Hepatocyte (in vitro differentiated cells): ENCODE data around the gene CD8B2. TPM values are rescaled to one million over a fixed set of nuclear protein-coding genes. Genes with fewer than 3 reads are reported as not detected.

Source experiments
- DNase-seq: peaks from one replicate; pipeline ENCODE4 v3.0.0-alpha.2; 2016; ENCODE audit warnings: low spot score
- H2AFZ ChIP-seq: fragments of 200-600 bp; sonication (generic); 2 replicates; pipeline ENCODE4 v1.6.0; 2016; ENCODE audit warnings: antibody characterized with exemption, mild to moderate bottlenecking
- H3K27ac ChIP-seq: fragments of 200-600 bp; sonication (generic); 2 replicates; pipeline ENCODE4 v1.5.1; 2016; ENCODE audit warnings: mild to moderate bottlenecking
- H3K27me3 ChIP-seq: fragments of 200-600 bp; sonication (generic); 2 replicates; pipeline ENCODE4 v1.6.1; 2016
- H3K36me3 ChIP-seq: fragments of 200-600 bp; sonication (generic); replicated peaks from 2 replicates; pipeline ENCODE4 v1.5.1; 2016; ENCODE audit warnings: low read depth; ENCODE audit not compliant: insufficient read depth
- H3K4me1 ChIP-seq: fragments of 200-600 bp; sonication (generic); 2 replicates; pipeline ENCODE4 v1.5.1; 2016; ENCODE audit warnings: mild to moderate bottlenecking, moderate library complexity; ENCODE audit not compliant: insufficient read depth
- H3K4me2 ChIP-seq: fragments of 200-600 bp; sonication (generic); 2 replicates; pipeline ENCODE4 v1.6.0; 2016
- H3K4me3 ChIP-seq: fragments of 200-600 bp; sonication (generic); 2 replicates; pipeline ENCODE4 v1.5.1; 2016; ENCODE audit warnings: mild to moderate bottlenecking
- H3K79me2 ChIP-seq: fragments of 200-600 bp; sonication (generic); 2 replicates; pipeline ENCODE4 v1.6.0; 2017; ENCODE audit warnings: mild to moderate bottlenecking
- H3K9me2 ChIP-seq: fragments of 200-600 bp; sonication (generic); replicated peaks from 2 replicates; pipeline ENCODE4 v1.6.0; 2017; ENCODE audit warnings: mild to moderate bottlenecking; ENCODE audit not compliant: insufficient read depth
- H3K9me3 ChIP-seq: fragments of 200-600 bp; sonication (generic); 2 replicates; pipeline ENCODE4 v1.5.1; 2016; ENCODE audit warnings: low read depth, mild to moderate bottlenecking
- H4K20me1 ChIP-seq: fragments of 200-600 bp; sonication (generic); 2 replicates; pipeline ENCODE4 v1.6.0; 2016; ENCODE audit warnings: mild to moderate bottlenecking; ENCODE audit not compliant: insufficient read depth, poor library complexity, severe bottlenecking
- CTCF ChIP-seq: fragments of 200-600 bp; sonication (generic); IDR thresholded peaks from 2 replicates; pipeline ENCODE4 v1.5.1; 2016; ENCODE audit warnings: antibody characterized with exemption, mild to moderate bottlenecking; ENCODE audit not compliant: poor library complexity
- EZH2 ChIP-seq: fragments of 200-600 bp; sonication (generic); IDR thresholded peaks from 2 replicates; pipeline ENCODE4 v1.6.1; 2016; ENCODE audit warnings: antibody characterized with exemption, mild to moderate bottlenecking, borderline replicate concordance
- EZH2phosphoT487 ChIP-seq: fragments of 200-600 bp; sonication (generic); IDR thresholded peaks from one replicate; pipeline ENCODE4 v1.6.1; 2018; ENCODE audit warnings: antibody characterized with exemption, mild to moderate bottlenecking, low read depth, moderate library complexity; ENCODE audit not compliant: unreplicated experiment, severe bottlenecking
- WGBS: methylation state at CpG from one replicate; pipeline ENCODE4 v1.1.6; 2016; ENCODE audit warnings: low lambda C conversion rate; ENCODE audit errors: missing lambda C conversion rate; 5-methylcytosine and 5-hydroxymethylcytosine counted together
- polyA plus RNA-seq: library from polyadenylated mRNA; unstranded; fragments of >200 nt; fragmentation: Nextera tagmentation; extraction: Ambion mirVana; gene quantifications from 2 replicates; pipeline ENCODE4 v1.2.1, GENCODE V29; 2016
- total RNA-seq: library from RNA; depleted of rRNA; stranded (reverse); fragments of >200 nt; gene quantifications from 2 replicates; pipeline ENCODE4 v1.2.3, GENCODE V29; 2014

The CD8B2 gene
- total and polyA plus RNA-seq, 2 experiments from 2014 or later = 0.47 TPM; not detected in 1

GRCh38 chr2:106516436-106516835 lies 29.3 kb downstream of the CD8B2 start:
- Histone ChIP-seq H3K79me2 (no peaks in the 10 kb centered on the region), H3K4me2 (no peak overlapping the region), H3K9me3 (no peaks in the 10 kb centered on the region), H4K20me1 (no peaks in the 10 kb centered on the region), H3K4me1 (no peaks in the 10 kb centered on the region), H3K36me3 (no peaks in the 10 kb centered on the region), H2AFZ (no peak overlapping the region), H3K9me2 (no peaks in the 10 kb centered on the region), H3K27me3 (no peaks in the 10 kb centered on the region), H3K27ac (no peak overlapping the region), H3K4me3 (no peak overlapping the region)
- WGBS = 86% methylated on average over 4 of the region's 4 CpGs
- DNase-seq = no peak
- TF ChIP-seq CTCF = no peak
- no peak for TF ChIP-seq EZH2phosphoT487
- TF ChIP-seq EZH2 = no peak

- no peaks in the 10 kb centered on the region for H3K27me3 ChIP-seq
- H2AFZ ChIP-seq = no peak overlapping the region
- DNase-seq = no peak
- H3K9me3 ChIP-seq = no peaks in the 10 kb centered on the region
- H3K27ac ChIP-seq = no peak overlapping the region
- H3K9me2 ChIP-seq = no peaks in the 10 kb centered on the region
- H3K79me2 ChIP-seq = no peaks in the 10 kb centered on the region
- H3K4me2 ChIP-seq = no peak overlapping the region
- no peaks in the 10 kb centered on the region for H3K4me1 ChIP-seq
- no peaks in the 10 kb centered on the region for H3K36me3 ChIP-seq
- no peaks in the 10 kb centered on the region for H4K20me1 ChIP-seq
- 100% methylated on average over 1 of the region's 1 CpG for WGBS
- no peak for TF ChIP-seq EZH2
- no peak for TF ChIP-seq CTCF
- TF ChIP-seq EZH2phosphoT487 = no peak
- H3K4me3 ChIP-seq = no peak overlapping the region
These were observed 29.7 kb downstream of the CD8B2 start for GRCh38 chr2:106516864-106517263.

- no peaks in the 10 kb centered on the region for H3K9me2 ChIP-seq
- H3K9me3 ChIP-seq = no peaks in the 10 kb centered on the region
- no peak overlapping the region for H3K27ac ChIP-seq
- no peak for DNase-seq
- no peak overlapping the region for H2AFZ ChIP-seq
- H4K20me1 ChIP-seq = no peaks in the 10 kb centered on the region
- 95% methylated on average over 11 of the region's 11 CpGs for WGBS
- no peaks in the 10 kb centered on the region for H3K4me1 ChIP-seq
- H3K36me3 ChIP-seq = no peaks in the 10 kb centered on the region
- no peaks in the 10 kb centered on the region for H3K27me3 ChIP-seq
- no peak overlapping the region for H3K4me2 ChIP-seq
- no peaks in the 10 kb centered on the region for H3K79me2 ChIP-seq
- no peak for TF ChIP-seq EZH2phosphoT487
- TF ChIP-seq CTCF = no peak
- no peak for TF ChIP-seq EZH2
- H3K4me3 ChIP-seq = no peak overlapping the region
These were observed 30.2 kb downstream of the CD8B2 start for GRCh38 chr2:106517329-106517728.

- Histone ChIP-seq H3K4me1 (no peaks in the 10 kb centered on the region), H3K9me3 (no peaks in the 10 kb centered on the region), H3K27me3 (no peaks in the 10 kb centered on the region), H3K79me2 (no peaks in the 10 kb centered on the region), H2AFZ (no peak overlapping the region), H3K36me3 (no peaks in the 10 kb centered on the region), H3K4me3 (no peak overlapping the region), H3K9me2 (no peaks in the 10 kb centered on the region), H4K20me1 (no peaks in the 10 kb centered on the region), H3K4me2 (no peak overlapping the region), H3K27ac (no peak overlapping the region)
- WGBS = 73% methylated on average over 5 of the region's 5 CpGs
- DNase-seq = no peak
- TF ChIP-seq CTCF = no peak
- TF ChIP-seq EZH2phosphoT487 = no peak
- no peak for TF ChIP-seq EZH2
These were observed 32.6 kb downstream of the CD8B2 start for GRCh38 chr2:106519767-106520166.
